ENCODE data around the gene CCR9.
A peak's percentile ranks its signal among the peaks of the same experiment; 100 is the strongest.

The CCR9 gene

DNA sequence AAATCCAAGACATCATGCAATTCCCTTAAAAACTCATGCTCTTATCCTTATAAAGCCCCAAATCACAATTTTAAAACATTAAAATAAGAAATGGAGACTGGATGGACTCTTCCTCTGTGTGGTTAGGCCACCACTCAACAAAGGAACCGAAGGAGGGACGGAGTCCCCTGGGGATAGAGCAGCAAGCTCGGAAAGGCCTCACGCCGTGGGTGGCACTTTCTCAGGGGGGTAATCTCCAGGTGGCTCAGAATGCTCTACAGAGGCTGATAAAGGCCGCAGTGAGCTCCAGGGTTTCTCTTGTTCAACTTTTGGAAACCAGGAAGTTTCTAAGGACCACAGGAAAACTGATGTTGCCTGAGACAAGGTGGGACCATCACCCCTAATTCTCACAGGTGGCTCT is 23.2 kb downstream of the CCR9 start:
- DNase-seq = no peak

DNA sequence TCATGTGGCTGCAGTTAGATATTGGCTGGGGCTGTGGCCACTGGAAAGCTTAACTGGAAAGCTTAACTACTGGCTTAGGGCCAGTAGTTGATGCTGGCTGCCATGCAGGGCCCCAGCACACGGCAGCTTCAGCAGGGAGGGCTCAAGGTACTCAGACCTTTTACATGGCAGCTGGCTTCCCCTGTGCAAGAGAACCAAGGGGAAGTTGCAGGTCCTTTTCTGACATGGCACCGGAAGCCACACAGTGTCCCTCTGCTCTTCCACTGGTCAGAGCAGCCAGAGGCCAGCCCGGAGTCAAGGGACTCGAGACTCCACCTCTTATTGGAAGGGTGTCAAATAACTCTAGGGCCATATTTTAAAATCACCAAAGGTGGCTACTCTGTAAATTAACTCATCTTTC is 24.5 kb downstream of the CCR9 start:
- DNase-seq = no peak

DNA sequence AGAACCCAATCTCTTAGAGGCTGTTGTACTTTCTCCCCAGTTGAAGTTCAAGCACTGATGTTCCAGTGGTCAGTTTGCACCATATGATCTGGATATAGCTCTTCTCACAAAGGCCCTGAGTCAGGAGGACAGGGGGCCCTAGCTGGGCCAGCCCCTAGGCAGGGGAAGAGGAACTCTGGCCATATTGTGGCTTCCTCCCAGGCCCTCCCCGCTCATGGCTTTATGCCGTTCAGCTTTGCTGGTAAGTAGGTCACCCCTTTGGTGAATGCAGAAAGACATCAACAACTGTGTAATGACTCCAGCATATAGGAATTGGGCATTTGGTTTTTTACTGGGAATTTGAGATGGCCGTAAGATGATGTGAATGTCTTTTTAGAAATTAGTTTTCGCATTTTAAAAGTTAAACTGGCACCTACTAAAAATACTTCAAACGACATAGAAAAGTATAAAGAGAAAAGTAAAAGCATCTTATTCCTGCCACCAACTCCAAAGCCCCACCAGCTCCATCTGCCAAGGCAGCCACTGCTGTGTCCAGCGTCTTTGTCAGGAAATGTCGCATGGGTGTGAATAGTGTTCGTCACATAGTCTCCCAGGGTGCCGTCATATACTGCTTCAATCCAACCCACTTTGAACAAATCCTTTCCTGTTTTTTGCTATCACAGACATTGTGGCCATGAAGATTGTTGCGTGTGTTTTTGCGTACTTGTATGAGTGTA is 25.3 kb downstream of the CCR9 start:
- DNase-seq = no peak

DNA sequence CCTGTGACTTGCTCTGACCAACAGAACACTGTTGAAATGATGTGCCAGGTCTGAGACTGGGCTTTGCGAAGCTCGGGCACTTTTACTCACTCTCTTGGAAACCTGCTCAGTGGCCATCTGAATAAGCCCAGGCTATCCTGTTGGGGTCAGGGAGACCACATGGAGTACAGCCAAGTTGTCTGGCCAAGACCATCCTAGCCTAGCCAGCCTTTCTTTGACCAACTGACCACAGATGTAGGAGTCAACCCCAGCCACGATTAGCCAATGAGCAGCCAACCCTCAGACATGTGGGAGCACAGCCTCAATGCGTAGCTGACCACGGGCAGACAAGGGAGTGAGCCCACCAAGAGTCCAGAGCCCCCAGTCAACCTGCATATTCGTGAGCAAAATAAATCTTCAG is 26.1 kb downstream of the CCR9 start:
- no peak for DNase-seq

DNA sequence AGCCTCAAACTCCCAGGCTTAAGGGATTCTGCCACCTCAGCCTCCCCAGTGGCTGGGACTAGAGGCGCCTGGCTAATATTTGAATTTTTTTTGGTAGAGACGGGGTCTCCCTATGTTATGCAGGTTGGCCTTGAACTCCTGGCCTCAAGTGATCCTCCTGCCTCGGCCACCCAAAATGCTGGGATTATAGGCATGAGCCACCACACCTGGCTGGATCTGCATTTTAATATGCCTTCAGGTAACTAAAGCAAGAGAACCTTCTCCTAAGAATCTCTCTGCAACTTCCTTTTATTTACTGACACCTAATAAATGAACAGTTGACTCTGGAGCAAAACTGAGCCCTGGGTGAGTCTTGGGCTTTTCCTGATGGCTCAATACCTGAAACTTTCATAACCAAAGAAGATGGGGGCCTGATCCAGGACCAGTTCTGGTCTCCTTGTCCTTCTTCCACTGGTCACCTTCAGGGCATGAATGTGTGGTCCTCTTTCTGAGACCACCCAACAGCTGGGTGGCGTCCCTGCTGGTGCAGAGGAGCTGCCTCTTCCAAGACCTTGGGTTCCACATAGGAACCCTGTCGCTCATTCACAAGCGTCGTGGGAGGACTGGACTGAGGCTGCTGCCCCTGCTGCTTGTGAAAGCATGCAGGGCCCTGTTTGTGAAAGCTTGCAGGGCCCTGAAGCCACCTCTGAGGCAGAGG is 28.2 kb downstream of the CCR9 start:
- DNase-seq = no peak

DNA sequence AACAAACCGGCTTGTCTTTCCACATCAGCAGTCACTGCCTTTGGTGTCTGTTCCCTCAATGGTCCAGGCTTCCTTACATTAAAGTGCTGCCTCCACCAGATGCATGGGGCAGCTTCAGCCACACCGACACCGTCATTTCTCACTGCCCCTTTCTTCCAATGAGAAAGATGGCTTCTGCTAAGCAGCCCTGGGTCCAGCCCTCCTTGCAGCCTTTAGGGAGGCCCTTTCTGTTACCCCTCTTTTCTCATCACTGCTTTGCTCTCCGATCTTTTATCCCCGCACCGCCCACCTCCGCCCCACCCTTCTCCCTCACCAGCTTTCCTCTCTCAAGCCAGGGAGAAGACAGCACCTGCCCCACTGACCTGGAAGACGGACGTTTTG is 28.7 kb downstream of the CCR9 start:
- DNase-seq = no peak

DNA sequence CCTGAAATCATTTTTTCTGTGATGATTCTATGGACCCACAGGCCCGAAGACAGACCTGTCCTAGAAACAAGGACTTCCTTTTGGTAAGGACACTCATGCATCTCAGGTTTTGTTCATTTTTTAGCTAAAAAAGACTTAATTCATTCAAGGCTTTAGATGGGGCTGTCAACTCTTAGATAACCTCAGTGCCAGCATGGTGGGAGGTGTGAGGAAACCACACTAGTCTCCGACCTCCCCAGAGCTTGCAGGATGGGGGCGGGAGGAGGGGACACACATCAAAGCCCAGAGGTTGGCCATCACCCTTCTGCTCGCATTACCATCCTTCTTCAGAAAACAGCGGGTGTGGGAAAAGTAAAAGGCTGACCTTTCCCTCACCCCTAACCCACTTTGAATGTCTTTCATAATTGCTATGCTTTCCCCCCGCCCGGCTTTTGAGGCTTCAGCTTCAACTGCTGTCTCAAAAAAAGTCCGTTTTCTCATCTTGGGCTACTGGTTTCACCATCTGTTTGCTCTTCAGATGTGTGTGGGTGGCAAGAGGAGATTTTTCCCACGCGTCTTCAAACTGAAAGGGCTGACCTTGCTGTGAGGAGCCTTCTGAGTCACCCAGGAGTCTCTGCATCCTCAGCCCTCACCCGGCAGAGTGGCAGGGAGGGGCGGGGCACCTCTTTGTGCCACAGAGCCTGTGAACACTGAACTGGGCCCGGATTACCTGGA is 29.3 kb downstream of the CCR9 start:
- no peak for DNase-seq

DNA sequence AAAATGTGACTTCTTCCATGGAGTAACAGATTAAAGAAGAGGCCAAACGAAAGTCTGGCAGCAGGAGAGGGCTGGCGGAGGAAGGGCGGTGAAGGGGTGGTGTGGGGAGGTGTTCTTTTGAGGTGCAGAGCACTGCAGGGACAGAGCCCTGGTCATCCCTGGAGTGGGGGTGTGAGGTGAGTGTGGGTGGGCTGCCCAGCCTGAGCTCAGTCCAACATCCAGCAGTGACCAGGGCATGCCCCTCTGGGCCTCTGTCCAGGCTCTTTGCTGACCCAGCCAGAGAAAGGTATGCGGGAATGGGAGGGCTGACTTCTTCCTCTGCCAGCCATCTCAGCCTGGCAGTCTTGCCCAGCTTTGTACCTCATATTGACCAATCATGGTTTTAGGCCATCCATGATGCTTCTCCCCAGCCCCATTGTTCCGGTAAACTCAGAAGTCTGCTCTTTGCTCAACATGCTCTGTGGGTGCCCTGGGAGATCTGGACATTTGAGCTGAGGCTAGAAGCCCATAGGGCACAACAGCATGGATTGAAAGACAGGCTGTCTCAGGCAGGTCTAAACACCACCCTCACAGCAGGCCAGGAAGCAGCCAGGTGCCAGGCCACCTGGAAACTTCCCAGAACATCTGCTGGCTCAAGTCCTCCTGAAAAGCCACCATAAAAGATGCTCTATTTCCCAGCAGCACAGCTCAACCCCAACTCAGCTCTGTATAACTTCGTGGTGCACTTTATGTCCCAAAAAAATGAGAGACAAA is 31.0 kb downstream of the CCR9 start:
- no peak for DNase-seq

DNA sequence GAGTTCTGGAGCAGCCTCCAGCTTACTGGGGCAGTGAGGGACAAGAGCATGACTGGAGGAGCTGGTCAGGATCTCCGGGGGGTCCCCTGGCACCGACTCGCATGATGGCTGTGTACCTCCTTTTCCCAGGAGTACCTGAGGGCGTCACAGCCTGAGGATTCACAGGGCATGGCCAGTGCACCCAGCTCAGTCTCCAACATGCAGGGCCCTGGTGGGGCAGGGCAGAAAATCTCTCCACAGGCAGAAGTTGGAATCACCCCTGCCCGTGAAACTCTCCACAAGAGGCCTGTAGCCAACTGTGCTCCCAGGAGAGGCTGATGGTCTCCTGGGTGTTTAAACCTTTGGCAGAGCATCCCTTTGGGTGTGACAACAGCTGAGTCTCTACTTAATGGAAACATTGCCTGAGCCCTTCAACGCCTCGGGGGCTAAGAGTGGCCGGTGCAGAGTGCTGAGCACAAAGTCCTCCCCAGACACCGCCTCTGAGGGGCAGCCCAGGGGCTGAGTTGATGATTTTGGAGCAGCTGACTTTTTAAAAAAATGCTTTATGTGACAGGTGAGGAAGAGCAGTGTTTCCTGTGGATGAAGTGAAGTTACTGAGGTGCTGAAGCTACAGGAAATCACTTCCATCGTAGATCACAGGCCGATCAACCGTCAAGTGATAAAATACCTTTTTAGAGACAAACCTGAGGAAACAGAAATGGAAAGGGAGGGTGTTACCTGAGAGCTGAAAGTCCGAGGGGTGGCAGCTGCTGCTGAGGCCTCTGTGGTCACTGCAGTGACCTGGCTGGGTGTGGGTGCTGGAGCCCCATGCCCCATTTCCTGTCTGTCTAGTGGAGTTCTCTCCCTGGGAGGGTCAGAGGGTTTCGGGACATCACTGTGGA is 35.1 kb downstream of the CCR9 start:
- no peak for DNase-seq

DNA sequence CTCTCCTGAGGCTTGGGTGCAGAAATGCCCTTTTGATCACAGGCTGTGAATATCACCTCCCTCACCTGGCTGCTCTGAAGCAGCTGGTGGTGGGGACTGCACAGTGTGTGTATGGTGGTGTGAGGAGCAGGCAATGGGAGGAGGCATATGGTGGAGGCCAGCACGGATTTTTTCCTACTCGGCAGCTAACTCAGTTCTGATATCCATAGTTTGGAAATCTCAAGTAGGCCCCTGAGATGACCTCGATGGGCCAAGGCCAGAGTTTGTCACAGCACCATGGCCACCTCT is 35.6 kb downstream of the CCR9 start:
- DNase-seq = no peak

DNA sequence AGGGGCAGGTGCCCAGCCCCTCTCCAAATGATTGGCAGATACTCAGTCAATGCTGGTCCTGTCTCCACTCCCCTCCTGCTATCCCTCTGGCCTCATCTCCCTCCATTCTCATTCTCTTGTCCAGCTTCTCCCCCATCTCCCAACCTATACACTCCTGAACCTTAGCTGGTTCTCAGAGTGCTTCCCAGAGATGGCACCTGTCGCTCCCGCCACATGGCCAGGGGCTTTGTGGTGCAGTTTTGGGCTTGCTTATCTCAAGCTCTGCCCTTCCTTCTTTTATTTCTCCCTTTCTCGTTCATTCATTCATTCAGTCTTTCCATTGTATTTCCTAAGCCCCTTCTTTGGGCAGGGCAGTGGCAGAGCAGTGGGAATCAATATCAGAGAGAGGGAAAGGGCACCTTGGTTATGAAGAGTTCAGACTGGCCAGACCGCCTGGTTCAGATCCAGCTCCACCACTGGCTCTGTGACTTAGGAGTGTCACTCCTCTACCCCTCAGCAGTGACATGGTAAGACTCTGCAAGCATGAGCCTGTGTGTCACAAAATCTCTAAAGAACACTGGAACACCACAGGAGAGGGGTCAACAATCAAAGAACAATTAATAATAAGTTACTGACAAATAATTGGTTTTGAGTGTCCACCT is 36.7 kb downstream of the CCR9 start:
- DNase-seq = no peak

DNA sequence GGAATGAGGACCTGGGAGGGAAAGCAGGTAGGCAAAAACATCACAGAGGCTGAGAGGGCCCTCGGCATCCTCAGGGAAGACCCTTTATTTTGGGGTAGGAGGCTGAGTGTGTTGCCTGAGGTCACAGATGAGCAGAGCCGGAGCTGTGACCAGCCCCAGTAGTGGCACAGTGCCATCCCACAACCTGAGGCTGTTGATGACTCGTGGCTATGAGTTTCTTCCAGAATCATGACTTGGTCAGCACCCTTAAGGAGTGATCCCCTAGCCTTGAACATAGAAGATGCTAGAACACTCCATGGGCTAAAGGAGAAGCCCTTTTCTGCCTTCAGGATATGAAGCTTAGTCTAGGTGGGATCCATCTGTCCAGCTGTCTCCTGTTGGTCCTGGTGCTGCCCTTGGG is 37.4 kb downstream of the CCR9 start:
- no peak for DNase-seq

DNA sequence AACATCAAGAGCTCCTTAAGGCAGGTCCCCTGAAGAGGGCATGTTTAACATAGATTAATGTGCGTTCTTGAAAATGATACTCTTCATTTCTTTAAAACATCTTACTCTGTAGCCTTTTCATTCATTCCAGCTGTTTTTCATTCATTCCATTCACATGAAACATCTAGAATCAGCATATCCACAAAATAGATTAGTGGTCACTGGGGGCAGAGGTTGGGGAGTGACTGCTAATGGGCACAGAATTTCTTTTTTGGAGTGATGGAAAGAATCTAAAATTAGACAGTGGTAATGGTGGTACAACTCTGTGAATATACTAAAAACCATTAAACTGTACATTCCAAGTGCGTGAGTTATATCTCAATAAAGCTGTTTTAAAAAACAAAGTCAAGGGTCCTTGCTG is 41.5 kb downstream of the CCR9 start:
- DNase-seq = no peak

DNA sequence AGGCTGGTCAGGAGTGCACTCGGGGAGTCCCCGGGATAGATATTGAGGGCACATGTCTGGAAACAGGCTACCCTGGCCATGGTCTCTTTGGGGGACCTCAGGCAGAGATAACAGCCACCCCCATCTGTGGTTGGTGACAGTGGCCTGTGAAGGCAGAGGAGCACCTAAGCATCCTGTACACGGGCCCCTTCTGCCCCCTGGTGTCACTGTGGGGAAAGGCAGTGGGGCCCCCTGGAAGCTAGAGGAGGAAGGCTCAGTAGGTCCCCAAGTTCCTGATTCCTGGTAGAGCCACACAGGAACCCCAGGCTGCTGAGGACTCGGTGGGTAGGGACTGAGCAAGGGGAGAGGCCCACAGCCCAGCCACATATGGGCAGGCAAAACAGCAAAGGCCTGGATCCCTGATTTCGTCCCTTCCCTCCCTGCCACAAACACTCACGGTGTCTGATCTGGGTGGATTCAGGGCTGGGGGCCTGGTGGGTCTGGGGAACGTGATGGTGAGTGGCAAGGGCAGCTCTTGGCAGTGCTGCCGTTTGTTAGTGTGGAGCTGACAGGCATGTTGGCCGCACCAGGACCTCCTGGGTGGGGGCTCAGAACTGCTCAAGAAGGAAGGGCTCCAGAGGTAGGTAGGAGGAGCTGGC is 42.8 kb downstream of the CCR9 start:
- DNase-seq = no peak

DNA sequence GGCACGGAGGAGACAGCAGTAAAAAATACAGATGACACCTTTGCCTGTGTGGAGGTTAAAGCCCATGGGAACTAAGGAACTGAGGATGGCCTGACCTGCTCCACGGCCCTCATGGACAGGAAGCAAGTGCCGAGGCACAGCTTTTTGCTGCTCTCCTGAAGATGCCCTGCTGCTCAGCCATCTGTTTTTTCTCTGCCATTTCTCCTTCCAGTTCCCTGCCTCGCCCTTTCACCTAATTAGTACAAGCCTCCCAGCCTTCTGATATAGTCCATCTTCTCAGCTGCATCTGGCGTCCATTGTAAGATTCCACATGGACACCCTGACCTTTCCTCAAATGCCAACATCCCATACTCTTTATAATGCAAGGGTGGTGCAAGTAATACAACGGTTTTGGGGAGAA is 45.2 kb downstream of the CCR9 start:
- no peak for DNase-seq

DNA sequence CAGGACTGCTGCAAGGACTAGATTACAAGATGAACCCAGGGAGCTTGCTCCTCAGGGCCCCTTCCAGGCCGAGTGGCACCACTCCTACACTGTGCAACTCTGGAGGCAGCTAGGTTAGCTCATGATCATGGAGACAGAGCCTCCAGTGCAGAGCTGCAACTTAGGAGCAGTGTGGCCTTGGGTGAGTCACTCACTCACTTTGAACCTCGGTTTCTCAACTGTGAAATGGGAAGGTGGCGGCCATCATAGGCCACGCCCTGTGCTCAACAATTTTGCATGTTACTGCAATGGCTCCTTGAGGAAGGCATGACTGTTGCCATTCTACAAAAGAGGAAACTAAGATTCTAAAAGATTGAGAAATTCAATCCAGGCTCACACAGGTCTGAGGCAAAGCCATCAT is 45.8 kb downstream of the CCR9 start:
- DNase-seq = peak; percentile 16

DNA sequence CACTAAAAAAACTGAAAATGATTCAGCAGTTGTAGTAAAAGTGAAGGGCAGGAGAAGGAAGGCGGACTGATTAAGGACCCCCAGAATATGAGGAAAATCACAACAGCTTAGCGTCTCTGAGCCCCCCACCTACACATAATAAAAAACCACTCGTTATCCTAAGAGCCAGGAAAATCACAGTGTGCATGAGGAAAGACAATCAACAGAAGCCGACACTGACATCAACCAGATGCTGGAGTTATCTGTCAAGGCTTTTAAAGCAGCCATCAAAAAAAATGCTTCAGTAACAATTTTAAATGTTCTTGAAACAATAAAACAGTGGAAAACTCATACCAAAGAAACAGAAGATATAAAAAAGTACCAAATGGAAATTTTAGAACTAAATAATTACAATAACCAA is 47.2 kb downstream of the CCR9 start:
- DNase-seq = no peak

DNA sequence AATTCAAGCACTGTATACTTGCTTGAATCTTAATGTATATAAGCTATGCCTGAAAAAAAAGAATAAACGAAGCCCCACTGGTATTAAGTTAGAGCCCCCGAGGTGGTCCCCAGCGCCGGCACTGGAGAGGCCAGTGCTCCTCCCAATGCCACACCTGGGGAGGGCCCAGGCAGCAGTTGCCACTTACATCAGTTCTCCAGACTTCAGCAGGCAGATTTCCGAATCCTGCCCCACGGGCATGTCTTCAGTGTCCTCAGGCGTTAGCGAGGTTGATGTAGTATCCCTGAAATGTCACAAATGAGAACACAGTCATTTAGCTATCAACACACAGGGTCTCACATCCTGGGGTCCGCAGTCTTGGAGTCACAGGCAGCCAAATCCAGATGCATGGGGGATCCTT is 49.9 kb downstream of the CCR9 start:
- no peak for DNase-seq

DNA sequence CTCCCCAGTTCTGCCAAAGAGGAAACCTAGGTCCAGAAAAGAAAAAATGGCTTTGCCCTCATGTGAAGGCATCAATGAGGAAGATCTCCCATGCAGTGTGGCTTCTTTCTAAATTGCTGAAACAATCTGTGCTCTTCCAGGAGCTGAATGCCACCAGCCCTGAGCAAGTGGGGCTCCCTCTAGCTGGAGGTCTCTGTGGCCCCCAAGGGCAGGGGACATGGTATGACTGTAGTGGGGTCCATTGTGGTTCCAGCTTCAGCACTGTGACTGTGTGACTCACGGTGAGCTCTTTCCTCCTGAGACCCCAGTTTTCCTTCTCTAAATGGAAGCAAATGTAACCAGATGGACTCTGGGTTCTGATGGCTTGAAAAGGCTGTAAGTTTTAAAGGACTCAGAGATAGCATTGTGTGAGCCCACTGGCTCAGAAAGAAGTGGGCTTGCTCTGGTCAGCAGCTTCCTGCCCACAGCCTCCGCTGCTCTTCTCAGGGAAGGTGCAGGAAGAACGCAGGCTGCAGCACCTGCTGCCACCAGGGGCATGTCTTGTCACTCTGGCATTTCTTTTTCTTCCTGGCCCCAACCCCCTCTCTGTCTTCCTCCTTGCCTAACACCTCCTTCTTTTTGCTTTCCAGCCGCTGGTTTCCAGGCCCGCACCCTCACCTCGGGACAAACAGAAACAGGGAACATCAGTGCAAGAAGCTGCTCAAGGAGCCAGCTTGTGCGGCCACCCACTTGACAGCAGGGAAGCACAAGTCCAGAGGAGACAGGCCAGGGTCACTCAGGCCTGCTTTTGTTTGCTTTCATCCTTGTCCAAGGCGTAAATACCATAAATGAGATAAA is 51.1 kb downstream of the CCR9 start:
- DNase-seq = no peak

DNA sequence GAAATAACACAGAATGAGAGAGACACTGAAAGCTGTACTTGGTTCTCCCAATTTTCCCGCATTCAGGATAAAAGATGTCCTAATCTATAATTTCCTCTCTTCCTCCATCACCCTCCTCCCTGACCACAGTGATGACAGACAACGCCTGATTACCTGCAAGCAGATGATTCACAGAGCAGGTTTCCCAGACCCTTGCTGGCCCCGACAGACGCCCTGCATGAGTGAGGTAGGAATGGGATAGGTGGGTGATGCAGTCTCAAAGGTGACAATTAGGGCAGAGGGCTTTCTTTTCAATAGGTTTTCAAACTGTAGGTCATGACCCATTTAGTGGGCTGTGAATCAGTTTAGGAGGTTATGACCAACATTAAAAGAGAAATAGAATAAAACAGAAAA is 51.7 kb downstream of the CCR9 start:
- DNase-seq = no peak

DNA sequence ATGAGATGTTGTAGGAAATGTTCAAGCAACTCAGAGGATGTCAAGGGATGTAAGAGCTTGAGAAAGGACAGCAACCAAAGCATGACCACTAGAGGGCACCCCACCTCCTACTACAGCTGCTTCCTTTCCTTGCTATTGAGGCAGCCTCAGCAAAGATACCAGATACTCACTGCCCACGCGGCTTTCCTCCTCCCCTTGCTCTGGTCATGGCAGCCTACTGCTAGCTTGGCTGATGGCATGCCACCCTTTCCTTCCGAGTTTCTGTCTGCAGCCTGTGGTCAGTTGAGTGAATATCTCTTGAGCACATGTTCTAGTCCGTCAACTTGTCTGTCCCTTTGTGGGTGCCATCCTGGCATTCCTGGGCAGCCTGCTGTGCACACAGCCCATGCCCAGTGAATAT is 52.5 kb downstream of the CCR9 start:
- no peak for DNase-seq
